ENCODE data around the gene PKM.
A peak's percentile ranks its signal among the peaks of the same experiment; 100 is the strongest.

PKM gene

DNA sequence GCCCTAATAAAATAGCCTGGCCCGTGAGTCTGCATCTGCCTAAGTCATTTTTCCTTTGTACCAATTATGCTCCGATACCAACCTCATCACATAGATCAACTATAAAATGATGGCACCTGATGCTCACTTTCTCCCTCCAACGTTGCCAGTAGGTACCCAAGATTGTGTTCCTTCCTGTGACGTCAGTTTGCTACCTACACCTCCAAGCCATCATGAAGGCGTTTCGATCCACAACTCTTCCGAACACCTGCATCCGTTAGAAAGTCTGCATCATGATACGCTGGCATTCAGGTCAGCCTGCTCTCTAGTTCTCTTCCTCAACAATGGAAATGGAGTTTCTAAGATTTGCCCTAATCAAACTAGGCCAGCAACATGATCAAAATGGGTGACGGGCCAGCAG is 7.7 kb downstream of the PKM start:
- TF ChIP-seq ZFX (IDR thresholded peaks at IDR 0.05; ENCODE audit: borderline replicate concordance) = no peak
- TF ChIP-seq, protein P1, sequence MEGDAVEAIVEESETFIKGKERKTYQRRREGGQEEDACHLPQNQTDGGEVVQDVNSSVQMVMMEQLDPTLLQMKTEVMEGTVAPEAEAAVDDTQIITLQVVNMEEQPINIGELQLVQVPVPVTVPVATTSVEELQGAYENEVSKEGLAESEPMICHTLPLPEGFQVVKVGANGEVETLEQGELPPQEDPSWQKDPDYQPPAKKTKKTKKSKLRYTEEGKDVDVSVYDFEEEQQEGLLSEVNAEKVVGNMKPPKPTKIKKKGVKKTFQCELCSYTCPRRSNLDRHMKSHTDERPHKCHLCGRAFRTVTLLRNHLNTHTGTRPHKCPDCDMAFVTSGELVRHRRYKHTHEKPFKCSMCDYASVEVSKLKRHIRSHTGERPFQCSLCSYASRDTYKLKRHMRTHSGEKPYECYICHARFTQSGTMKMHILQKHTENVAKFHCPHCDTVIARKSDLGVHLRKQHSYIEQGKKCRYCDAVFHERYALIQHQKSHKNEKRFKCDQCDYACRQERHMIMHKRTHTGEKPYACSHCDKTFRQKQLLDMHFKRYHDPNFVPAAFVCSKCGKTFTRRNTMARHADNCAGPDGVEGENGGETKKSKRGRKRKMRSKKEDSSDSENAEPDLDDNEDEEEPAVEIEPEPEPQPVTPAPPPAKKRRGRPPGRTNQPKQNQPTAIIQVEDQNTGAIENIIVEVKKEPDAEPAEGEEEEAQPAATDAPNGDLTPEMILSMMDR (IDR thresholded peaks at IDR 0.05) = no peak
- peak overlapping the region; percentile 27; the same call in 1 of the 2 replicates for H3K27ac ChIP-seq

DNA sequence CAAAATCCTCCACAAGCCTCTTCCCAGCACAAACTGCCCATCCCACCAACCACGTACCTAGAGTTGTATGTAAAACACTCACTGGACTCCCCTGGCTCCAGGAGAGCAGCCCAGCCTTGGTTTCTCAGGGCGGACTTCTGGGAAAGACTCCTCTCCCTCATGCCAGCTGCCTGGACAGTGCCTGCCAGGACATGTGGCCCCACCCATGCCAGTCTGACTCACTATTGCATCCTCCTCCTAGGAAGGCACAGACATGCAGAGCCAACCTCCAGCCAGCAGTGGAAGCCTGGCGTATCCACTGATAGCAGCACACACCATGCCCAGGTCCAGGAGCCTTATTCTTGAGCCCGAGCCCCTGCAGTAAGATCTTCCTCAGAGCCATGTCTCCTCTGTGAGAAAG is 8.6 kb downstream of the PKM start:
- TF ChIP-seq, protein P1 (IDR thresholded peaks at IDR 0.05) = no peak
- no peak for TF ChIP-seq ZFX (IDR thresholded peaks at IDR 0.05; ENCODE audit: borderline replicate concordance)
- H3K27ac ChIP-seq = peak overlapping the region; percentile 27

DNA sequence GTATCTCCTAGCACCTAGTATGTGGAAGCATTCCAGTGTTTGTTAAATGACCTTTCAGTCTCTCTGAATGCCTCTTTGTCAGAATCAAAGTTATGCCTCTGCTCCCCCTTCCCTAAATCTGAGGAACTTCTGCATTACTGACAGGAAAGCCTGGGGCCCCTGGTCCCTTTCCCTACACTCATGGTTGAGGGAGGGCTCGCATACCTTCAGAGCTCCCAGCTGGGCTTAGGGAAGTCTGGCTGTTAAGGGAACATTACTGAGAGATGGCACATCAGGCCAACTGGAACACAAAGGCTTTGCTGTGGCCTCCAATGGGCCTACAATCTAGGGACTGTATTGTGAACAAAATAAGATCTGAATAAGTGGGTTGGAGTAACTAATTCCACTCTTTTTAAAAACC is 10.3 kb downstream of the PKM start:
- H3K27ac ChIP-seq = no peak overlapping the region
- TF ChIP-seq ZFX (IDR thresholded peaks at IDR 0.05; ENCODE audit: borderline replicate concordance) = no peak
- TF ChIP-seq, protein P1 (IDR thresholded peaks at IDR 0.05) = no peak

DNA sequence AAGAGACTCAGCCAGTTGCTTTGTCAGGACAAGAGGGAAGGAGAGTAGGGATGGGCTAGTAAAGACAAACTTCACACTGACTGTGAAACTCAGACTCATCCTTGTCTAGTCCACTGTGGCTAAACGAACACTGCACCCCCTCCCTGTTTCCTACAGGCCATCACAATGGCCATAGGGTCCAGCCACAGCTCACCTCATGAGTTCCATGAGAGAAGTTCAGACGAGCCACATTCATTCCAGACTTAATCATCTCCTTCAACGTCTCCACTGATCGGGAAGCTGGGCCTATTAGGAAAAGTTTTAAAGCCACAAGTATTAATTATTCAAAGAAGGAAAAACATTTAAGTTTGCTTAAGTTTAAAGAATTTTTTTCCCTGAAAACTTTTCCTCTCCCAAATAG is 13.8 kb downstream of the PKM start:
- TF ChIP-seq, protein P1 (IDR thresholded peaks at IDR 0.05) = no peak

DNA sequence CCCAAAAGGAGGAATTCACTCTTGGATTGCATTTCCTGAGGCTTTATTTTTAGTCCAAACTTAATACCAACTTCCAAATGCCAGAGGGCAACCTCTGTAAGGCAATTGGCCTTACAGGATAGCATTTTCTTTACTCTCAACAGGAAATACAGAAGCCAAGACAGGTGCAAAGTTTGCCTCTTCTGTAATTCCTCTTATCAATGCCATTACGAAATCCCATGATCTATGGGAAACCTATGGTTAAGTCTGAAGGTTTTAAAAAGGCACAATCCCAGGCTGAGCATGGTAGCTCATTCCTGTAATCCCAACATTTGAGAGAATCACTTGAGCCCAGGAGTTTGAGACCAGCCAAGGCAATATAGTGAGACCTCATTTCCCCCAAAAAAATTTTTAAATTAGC is 14.9 kb downstream of the PKM start:
- TF ChIP-seq, protein P1 (IDR thresholded peaks at IDR 0.05) = no peak
- TF ChIP-seq ZFX (IDR thresholded peaks at IDR 0.05; ENCODE audit: borderline replicate concordance) = no peak
- H3K27ac ChIP-seq = no peak overlapping the region

More for the DNA sequence above, 13.8 kb downstream of the PKM start:
- no peak overlapping the region for H3K27ac ChIP-seq

GRCh38 chr15:72207558-72208085 is 23.4 kb downstream of the PKM start:
- TF ChIP-seq ZFX (IDR thresholded peaks at IDR 0.05; ENCODE audit: borderline replicate concordance) = no peak
- TF ChIP-seq, protein P1 (IDR thresholded peaks at IDR 0.05) = no peak
- no peak overlapping the region for H3K27ac ChIP-seq

- no peak overlapping the region for H3K27ac ChIP-seq
- TF ChIP-seq, protein P1 (IDR thresholded peaks at IDR 0.05) = no peak
- no peak for TF ChIP-seq ZFX (IDR thresholded peaks at IDR 0.05; ENCODE audit: borderline replicate concordance)
Measured at GRCh38 chr15:72206677-72207000, 24.4 kb downstream of the PKM start.

Measured in 22Rv1 (cell line).